HL-60/S4 treated with retinoic acid at 250 ng/mL for 4 days and 3 days (cell line): Measurements from ENCODE around the gene PRDM11.

Experiments
- in situ Hi-C: fragments of 300-500 bp; cut with MboI; formaldehyde crosslinking; loops from 2 replicates; pipeline ENCODE4 v1.7.0; 2022; ENCODE audit warnings: low sequenced_read_pairs

The PRDM11 gene

DNA sequence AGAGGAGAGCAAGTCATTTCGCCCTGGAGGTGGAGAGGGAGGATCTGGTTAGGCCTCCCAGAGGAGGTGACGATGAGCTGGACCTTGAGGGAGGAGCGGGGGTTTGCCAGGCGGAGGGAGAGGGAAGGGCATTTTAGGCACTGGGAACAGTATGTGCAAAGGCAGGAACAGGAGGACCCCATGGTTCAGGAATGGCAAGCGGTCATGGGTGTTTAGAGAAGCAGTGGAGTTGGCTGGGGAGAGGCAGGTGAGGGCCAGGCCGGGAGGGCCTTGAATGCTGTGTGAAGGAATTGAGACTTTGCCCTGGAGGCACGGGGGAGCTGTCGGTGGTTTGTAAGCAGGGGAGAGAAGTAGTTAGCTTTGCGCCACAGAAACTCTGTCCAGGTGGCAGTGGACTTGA is 10.3 kb downstream of the PRDM11 start:
- in situ Hi-C loops = no loop called here

- in situ Hi-C loops = no loop called here
Measured at GRCh38 chr11:45157247-45158209, 11.1 kb downstream of the PRDM11 start.

GRCh38 chr11:45158210-45158731 is 11.8 kb downstream of the PRDM11 start:
- in situ Hi-C loops = no loop called here

DNA sequence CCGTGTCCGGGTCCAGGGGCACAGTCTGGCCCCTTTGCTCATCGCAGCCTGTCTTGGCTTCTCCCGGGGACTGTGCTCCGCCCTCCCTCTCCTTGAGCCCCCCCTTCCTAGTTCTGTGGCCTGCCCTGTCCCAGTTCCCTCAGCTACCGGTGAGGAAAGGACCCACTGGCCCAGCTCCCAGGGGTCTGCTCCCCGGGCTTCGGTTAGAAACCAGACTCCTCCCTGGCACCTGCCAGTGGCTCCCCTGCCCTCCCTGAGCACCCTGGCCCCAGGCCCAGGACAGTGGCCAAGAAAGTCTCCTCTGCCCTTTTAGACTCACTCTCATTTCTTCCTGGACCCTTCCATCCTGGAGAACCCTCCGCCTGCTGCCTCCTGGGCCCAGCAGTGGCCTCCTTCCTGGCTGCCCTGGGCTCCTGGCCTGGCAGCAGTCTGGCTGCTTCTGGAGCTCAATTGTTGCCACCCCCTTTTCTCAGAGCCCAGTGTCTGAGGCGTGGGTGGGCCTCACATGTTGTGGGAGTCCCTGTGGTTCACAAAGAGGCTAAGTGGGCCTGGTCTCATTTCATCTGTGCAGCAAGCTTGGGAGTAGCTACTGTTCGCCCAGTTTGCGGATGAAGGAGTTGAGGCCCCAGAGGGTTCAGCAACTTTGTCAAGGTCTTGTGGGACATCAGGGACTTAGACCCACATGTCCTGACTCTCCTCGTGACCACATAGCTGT is 12.6 kb downstream of the PRDM11 start:
- in situ Hi-C loops = no loop called here

DNA sequence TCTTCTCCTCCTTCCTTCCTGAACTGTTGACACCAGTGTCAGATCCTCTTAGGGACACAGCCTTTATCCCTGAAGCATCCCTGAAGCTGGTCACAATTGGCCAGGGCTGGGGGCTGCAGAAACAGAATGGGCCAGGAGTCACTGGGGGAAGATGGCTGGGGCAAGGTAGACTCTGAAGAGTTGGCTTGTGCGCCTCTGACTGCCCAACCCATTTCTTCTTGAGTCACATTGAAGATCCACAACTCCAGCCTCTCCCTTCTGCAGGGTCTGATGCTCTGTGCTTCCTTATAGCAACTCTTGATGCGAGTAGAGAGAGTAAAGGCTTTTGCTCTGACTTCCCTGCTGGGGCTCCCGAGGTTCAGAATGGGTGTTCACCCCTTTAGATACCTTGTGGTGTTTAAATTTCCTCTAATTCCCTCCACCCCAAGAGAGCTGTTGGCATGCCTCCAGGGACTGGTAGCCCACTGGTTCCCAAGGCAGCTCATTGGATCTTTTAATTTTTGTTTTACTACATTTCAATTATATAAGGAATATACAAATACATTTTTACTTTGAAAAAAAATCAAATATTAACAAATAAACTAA is 13.4 kb downstream of the PRDM11 start:
- in situ Hi-C loops = no loop called here

DNA sequence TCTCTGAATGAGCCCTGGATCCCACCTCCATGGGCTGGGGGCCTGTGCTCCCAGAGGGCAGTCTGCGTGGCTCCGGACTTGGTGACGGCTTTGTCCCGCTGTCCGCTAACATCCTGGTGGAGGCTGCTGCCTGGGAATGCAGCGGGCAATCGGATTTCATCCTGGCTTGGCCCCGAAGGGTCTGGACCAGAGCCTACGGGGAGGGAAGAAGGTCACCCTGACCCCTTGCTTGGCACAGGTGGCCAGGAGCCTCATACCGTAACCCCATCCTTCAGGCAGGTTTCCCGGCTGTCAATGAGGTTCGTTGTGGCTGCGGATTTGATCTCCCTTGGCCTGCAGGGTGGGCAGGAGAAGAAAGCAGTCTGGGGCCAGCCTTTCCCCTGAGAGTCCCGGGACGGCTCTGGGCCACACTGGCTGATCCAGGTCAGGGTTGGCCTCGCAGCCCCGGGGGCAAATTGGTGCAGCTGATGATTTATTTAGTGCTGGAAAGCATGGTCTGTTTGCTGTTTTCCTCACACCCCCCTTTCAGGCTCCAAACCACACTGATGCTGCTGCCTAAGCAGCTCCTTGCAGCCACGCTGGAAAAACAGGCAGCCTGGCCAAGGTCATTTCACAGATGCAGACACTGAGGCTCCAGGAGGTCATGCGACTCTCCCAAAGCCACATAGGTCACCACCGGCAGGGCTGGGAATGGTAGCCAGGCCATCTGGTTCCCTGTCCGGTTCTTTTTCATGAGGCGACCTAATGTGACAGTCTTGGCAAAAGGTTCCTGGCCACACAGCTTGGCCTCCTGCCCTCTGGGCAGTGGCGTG is 15.0 kb downstream of the PRDM11 start:
- in situ Hi-C loops = no loop called here

- in situ Hi-C loops = no loop called here
Measured at GRCh38 chr11:45162064-45162375, 15.6 kb downstream of the PRDM11 start.

- in situ Hi-C loops = no loop called here
Measured at GRCh38 chr11:45162916-45163879, 16.8 kb downstream of the PRDM11 start.

DNA sequence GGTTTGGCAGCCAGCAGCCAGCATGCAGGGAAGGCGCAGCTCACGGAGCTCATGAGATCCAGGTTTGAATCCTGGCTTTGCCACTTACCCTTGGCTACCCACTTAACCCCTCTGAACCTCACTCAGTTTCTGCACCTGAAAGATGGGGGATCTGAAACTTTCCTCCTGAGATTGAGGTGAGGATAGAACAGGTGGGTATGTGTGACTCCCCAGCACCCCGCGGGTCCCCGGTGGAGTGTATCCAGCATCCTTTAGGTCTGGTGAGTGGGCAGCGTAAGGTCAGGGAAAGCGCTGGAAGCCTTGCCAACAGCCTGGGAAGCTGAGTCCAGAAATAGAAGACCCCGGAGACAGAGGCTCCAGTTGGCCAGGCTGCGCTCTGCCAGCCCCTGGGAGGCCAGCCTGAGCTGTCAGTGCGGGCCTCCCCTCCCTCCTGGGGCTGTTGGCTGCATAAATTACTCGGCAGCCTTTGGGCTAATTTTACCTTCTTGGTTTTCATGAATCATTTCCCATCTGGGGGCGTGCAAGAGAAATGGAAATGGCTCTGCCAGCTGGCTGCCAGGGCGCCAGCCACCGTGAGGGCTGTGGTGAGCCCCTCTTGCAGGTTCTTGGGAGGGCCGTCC is 17.6 kb downstream of the PRDM11 start:
- in situ Hi-C loops = no loop called here

DNA sequence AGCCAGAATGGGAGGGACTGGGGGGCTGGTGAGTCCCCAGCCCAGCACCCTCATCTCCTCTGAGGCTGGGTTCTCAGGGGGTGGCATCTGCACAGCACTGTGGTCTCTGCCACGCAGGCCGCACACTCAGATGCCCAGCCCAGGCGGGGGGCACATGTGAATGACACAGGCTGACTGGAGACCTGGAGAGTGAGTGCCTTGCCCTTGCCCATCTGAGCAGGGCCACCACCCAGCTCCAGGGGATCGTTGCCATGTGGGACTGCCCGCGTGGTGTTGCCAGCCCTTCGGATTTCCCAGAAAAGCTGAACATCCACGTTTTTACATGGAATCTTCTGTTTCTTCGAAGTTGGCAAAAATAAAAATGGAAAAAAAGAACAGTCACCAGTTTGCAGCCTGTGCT is 18.9 kb downstream of the PRDM11 start:
- in situ Hi-C loops = no loop called here

- in situ Hi-C loops = no loop called here
Measured at GRCh38 chr11:45165806-45166603, 19.6 kb downstream of the PRDM11 start.

DNA sequence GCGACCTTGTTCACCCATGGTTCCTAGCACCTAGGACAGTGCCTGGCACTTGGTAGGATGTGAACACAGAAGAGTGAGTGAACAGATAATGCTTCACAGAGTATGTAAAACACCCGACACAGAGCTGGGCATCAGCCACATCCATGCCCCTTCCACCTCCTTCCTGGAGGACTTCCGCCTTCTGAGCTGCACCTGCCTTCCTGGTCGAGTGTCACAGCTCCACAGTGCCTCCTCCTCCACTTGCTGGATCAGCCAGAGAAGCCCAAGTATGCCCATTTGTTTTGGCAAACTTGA is 20.1 kb downstream of the PRDM11 start:
- in situ Hi-C loops = no loop called here

DNA sequence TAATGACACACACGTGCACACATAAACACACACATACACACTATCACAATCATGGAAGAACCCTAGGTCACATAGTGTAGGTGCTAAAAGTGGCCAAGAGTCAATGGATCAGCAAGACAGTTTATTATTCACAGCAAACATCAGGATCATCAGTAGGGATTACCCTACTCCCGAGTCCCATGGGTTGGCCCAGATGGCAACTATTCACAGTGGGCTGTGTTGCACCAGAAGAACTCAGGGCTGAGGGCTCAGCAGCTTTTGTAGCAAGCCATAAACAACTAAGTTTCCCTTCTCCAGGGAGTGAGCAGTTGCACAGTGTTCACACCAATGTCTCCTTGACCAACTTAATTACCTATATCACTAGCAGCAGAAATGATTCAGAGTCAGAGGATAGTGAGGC is 20.8 kb downstream of the PRDM11 start:
- in situ Hi-C loops = no loop called here

DNA sequence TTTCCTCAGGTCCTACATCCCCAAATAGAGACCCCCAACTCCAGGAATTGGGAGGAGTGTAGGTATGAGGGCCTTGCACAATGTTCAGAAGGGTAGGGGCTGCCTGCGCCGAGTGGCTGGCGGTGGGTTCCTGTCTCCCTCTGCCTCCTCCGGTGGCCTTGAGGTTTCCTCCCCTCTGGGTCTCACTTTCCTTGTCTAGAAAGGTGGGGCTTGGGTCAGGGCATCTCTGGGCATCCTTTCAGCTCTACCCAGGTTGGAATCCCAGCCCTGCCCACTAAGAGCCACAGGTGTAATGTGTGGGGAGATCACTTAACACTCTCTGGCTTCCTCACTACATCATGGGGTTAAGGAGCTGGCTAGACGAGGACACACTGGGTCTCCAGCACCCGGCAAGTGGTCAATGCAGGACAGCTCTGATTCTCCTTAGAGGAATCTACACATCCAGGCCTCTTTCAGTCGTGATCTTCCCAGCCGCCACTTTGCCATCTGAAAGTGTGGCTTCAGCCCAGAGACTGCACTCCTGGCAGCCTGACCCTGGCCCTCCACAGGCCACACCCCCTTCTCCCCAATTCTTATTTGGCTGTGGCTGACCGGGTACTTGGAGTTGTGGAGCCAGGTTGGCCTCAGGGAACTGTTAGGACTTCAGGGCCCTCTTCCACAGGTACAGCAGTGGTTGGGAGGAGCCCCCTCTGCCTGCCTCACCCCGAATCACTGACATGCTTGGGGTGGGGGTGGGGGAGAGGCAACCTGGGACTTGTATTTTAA is 22.1 kb downstream of the PRDM11 start:
- in situ Hi-C loops = no loop called here

- in situ Hi-C loops = no loop called here
Measured at GRCh38 chr11:45169310-45170072, 23.1 kb downstream of the PRDM11 start.

DNA sequence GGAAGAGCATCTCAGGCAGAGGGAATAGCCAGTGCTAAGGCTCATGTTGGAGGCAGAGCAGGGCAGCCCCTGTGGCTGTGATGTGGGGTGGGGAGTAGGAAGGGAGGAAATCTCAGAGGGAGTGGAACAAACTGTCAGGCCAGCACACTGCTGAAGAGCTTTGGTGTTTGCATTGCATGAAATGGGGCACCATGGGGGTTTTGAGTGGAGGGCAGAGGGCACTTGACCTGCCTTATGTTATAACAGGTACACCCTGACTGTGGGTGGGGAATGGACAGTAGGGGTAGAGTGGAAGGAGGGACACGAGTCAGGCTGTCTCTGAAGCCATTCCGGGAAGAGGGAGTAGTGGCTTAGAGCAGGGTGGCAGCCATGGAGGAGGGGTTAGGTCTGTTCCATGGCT is 24.0 kb downstream of the PRDM11 start:
- in situ Hi-C loops = no loop called here

GRCh38 chr11:45171550-45171949 is 25.1 kb downstream of the PRDM11 start:
- in situ Hi-C loops = no loop called here
